H7 (cell line): ENCODE measurements around the gene CTAGE9. TPM values are rescaled to one million over a fixed set of nuclear protein-coding genes. Genes with fewer than 3 reads are reported as not detected.
"Not testable (repeated sequence)": the region's sequence is repeated elsewhere in the genome, so short reads cannot be mapped to it uniquely, and the experiment has no call there.

Experiments
- DNase-seq: peaks from one replicate; pipeline ENCODE4 v3.0.0; 2012
- H3K27me3 ChIP-seq: 2 replicates; pipeline ENCODE4 v1.6.0; 2011; ENCODE audit warnings: mild to moderate bottlenecking, low read length; ENCODE audit not compliant: control insufficient read depth, insufficient read depth
- H3K36me3 ChIP-seq: replicated peaks from 2 replicates; pipeline ENCODE4 v1.5.1; 2011; ENCODE audit warnings: low read length; ENCODE audit not compliant: control insufficient read depth, insufficient read depth
- H3K4me3 ChIP-seq: 2 replicates; pipeline ENCODE4 v1.5.1; 2011; ENCODE audit warnings: low read depth, mild to moderate bottlenecking, control low read depth, low read length, moderate library complexity; ENCODE audit not compliant: insufficient read depth
- total RNA-seq: library from RNA; depleted of rRNA; stranded (reverse); fragments of >200 nt; shearing (Covaris generic); gene quantifications from 2 replicates; pipeline ENCODE4 v1.2.3, GENCODE V29; 2014

CTAGE9 gene
- total RNA-seq, 1 experiment from 2014 or later = not detected

DNA sequence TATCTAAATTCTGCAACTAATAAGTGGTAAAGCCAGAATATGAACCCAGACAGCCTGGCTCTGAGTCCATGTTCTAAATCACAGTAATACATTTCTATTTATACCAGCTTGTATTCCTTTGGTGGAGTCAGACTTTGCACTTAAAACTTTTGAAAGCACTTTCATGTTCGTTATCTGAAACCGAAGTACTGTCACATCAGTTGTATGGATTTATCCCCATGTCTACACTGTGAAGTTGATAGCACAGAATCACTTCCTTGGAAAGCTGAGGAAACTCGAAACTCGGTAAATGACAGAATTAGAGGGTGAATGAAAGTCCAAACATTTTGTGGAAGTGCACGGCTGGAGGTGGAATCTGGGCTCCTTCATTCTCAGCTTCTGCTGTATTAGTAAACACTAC, 28.3 kb upstream of the CTAGE9 start:
- Histone ChIP-seq H3K27me3 (no peaks in the 10 kb centered on the region), H3K36me3 (no peaks in the 10 kb centered on the region), H3K4me3 (no peak overlapping the region)
- no peak for DNase-seq

DNA sequence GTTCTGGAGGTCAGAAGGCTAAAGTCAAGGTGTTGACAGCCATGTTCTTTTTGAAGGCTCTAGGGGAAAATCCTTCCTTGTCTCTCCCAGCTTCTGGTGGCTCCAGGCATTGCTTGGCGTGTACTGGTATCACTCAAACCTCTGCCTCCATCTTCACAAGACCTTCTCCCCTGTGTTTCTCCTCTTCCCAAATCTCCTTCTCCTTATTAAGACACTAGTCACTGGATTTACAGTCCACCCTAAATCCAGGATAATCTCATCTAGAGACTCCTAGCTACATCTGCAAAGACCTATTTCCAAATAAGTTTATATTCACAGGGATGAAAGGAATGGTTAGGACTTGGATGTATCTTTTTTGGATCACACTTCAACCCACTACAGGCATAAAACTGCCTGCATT, 26.0 kb upstream of the CTAGE9 start:
- H3K27me3 ChIP-seq = no peaks in the 10 kb centered on the region
- DNase-seq = no peak
- no peak overlapping the region for H3K4me3 ChIP-seq
- H3K36me3 ChIP-seq = no peaks in the 10 kb centered on the region

DNA sequence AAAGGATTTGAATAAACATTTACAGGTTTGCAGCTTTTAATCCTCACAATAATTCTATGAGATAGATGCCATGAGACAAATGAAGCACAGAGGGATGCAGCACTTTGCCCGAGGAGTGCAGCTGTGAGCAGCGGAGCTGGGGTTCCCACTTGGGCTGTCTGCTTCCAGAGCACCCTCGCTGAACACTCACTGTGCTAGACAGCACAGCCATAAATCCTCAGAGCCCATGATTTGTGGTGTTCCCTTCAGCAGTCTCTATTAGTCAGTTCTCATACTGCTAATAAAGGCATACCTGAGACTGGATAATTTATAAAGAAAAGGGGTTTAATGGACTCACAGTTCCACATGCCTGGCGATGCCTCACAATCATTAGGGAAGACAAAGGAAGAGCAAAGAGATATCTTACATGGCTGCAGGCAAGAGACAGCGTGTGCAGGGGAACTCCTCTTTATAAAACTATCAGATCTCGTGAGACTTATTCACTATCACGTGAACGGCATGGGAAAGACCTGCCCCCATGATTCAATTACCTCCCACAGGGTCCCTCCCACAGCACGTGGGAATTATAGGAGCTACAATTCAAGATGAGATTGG, 25.3 kb upstream of the CTAGE9 start:
- no peak for DNase-seq
- no peaks in the 10 kb centered on the region for H3K27me3 ChIP-seq
- H3K36me3 ChIP-seq = no peaks in the 10 kb centered on the region
- H3K4me3 ChIP-seq = no peak overlapping the region

DNA sequence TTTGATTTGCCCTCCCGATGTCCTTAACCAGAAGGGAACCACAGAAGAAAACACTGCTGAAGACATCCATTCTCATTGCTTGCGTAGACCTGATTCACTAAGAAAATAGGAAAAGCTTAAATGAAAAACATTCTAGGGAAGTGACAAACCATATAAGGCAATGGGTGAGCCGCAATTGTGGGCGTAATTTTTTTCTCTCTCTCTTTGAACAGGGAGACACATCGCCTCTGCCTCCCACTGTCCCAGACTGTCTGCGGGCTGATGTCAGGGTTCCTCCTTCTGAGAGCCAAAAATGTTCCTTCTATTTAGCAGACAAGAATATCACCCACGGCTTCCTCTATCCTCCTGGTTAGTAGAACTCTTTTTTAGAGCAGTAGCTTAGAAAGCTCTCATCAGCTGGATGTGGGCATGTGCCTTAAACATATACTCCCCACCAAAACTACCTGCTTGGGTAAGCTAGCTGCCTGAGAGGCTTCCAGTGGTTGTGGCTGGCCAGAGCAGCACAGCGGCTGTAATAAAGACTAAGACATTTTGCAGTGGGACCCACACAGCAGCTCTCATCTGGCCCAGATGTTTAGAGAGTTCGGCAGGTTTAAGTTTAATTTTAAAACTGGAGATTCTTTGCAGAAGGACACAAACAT, 22.7 kb upstream of the CTAGE9 start:
- Histone ChIP-seq H3K4me3 (no peak overlapping the region), H3K27me3 (no peaks in the 10 kb centered on the region), H3K36me3 (no peaks in the 10 kb centered on the region)
- DNase-seq = no peak

DNA sequence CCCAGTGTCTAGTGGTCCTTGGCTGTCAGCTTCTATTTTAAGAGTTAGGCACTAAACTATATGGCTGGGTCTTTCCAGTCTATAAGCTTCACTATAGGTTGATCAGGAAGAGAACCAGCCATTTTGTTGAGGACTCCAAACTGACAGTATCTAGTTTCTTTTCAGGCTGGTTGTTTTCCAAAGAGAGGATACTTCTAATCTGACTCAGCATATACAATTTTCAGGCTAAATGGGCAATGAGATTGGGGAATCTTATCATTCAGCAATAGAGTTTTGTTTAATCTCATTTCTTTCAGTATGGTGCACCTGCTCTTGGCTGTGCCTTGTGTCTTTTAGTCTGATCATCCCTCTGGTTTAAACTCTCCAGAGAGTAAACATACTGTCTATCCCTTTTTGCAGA, 20.4 kb upstream of the CTAGE9 start:
- Histone ChIP-seq H3K27me3 (no peaks in the 10 kb centered on the region), H3K4me3 (no peak overlapping the region), H3K36me3 (no peaks in the 10 kb centered on the region)
- no peak for DNase-seq

DNA sequence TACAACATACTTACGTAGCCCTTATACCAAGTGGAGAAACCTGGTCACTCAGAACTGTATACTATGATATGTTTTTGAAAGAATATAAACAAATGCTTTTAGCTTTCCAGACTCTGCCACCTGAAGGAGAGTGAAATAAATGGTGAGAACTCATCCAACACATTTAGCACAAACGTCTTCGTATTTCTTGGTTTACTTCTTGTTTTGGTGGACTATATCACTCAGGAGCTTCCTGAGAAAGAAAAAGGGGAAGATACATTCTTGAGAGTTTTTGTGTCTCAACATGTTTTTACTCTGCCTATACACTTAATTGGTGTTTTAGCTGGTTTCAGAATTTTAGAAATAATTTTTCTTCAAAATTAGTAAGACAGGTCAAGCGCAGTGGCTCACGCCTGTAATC, 19.4 kb upstream of the CTAGE9 start:
- Histone ChIP-seq H3K36me3 (no peaks in the 10 kb centered on the region), H3K4me3 (no peak overlapping the region), H3K27me3 (no peaks in the 10 kb centered on the region)
- DNase-seq = no peak

DNA sequence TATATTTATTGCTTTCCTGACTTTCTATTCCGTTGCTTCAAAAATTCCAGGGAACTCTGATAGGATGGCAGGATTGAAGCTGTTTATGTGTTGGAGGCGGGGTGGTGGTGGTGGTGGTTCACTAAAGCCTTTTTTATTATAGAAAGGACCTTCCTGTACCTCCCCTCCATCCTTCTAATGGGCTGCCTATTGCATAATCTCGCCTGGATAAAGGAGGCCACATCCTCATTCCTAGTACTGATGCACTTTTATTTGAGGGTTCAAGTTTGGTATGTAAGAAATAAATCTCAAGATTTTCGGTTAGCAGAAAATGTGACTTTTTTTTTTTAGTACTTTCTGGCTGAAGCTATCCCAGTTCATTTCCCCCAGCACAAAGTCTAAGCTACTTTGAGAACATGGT, 18.7 kb upstream of the CTAGE9 start:
- no peak for DNase-seq
- no peaks in the 10 kb centered on the region for H3K36me3 ChIP-seq
- no peak overlapping the region for H3K4me3 ChIP-seq
- H3K27me3 ChIP-seq = no peaks in the 10 kb centered on the region

DNA sequence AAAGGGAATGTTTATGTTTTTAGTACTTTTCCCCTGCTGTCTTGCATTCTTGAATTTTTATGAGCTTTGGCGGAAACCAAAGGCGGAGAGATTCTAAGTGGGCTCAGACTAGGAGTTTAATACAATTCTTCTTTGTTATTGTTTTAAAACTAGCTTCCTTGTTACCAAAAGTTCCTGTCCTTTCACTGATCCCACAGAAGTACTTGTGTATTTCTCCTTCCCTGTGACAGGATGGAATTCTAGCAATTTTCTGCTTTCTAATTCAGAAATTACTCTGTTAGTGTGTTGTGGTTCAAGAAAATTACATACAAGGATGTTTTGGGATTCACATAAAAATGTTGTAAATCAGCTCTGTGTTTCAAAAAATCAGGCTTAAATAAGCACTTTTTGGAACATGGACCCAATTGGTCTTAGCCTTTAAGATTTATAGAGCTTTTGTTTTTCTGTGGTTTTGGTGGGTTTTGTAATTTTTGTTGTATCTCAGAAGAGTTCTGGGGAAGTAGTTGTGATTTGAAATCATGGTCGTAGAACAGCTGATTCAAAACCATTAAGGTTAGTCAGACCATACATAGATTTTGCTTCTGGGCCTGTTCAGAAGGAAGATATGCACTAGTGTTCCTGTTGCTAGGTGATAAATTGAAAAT, 17.6 kb upstream of the CTAGE9 start:
- Histone ChIP-seq H3K4me3 (no peak overlapping the region), H3K36me3 (no peaks in the 10 kb centered on the region), H3K27me3 (no peaks in the 10 kb centered on the region)
- no peak for DNase-seq

DNA sequence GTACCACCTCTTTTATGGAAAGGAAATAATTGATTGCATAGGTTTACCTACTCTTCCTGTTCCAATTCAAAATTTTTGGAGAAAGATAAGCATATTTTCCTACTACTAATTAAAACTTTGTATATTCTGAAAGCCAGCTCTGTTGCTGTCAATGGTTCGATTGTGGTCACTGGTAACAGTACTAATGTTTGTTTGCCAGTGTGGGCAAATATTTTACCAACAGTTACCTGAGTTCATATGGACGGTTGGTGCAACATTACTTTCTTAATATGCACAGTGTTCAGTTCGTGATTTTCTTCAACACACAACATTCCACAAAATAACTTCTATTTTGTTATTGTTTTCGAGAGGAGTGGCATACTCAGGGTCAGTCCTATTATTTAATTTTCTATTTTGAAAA, 17.1 kb upstream of the CTAGE9 start:
- Histone ChIP-seq H3K27me3 (no peaks in the 10 kb centered on the region), H3K36me3 (no peaks in the 10 kb centered on the region), H3K4me3 (no peak overlapping the region)
- DNase-seq = no peak

DNA sequence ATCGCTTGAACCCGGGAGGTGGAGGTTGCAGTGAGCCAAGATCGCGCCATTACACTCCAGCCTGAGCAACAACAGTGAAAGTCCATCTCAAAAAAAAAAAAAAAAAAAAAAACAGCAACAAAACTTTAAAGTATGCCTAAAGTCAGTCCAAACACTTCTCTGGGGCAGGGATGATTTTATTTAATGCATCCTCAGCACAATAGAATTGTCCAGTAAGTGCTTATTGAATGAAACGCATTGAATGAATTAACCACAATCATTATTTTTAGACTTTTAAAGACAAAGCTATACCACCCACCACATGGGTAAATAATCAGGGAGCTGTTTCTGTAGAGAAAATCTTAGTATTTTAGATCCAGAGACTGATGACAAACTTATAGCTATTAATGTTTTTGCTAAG, 16.6 kb upstream of the CTAGE9 start:
- no peak for DNase-seq
- Histone ChIP-seq H3K4me3 (no peak overlapping the region), H3K36me3 (no peaks in the 10 kb centered on the region), H3K27me3 (no peaks in the 10 kb centered on the region)

DNA sequence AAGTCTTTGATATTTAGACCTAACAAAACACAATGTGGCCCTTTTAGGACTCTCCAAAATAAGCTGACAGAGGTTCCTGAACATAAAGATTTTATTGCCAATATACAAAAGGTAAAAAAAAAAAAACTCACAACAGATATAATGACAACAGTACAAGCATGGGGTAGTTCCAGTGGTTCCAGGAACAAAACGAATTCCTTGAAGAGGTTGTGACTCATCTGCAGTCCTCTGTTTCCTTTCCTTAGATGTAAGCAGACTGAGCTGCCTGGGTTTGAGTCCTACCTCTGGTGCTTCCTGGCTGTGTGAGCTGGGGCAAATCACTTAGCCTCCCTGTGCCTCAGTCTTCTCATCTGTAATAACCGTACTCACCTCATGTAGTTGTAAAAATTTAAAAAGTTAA, 13.3 kb upstream of the CTAGE9 start:
- Histone ChIP-seq H3K4me3 (no peak overlapping the region), H3K27me3 (no peaks in the 10 kb centered on the region), H3K36me3 (no peaks in the 10 kb centered on the region)
- no peak for DNase-seq

DNA sequence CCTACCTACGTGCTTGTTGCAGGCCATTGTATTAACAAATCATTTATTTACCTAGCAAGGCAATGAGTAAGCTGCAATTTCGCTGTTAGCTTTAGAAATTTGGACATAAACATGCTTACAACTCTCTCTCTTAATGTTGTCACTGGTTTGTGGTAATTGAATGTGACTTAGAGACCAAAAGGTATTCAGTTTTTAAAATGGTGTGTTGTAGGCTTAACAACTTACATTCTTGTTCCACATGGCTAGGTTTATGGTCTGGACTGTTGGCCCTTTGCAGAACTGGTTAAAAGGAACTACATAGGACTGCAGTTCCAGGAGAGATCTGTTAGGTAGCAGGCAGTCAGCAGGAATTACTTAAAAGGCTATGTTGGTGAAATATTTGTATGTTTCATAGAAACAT, 10.3 kb upstream of the CTAGE9 start:
- DNase-seq = no peak
- Histone ChIP-seq H3K36me3 (no peaks in the 10 kb centered on the region), H3K4me3 (no peak overlapping the region), H3K27me3 (no peaks in the 10 kb centered on the region)

DNA sequence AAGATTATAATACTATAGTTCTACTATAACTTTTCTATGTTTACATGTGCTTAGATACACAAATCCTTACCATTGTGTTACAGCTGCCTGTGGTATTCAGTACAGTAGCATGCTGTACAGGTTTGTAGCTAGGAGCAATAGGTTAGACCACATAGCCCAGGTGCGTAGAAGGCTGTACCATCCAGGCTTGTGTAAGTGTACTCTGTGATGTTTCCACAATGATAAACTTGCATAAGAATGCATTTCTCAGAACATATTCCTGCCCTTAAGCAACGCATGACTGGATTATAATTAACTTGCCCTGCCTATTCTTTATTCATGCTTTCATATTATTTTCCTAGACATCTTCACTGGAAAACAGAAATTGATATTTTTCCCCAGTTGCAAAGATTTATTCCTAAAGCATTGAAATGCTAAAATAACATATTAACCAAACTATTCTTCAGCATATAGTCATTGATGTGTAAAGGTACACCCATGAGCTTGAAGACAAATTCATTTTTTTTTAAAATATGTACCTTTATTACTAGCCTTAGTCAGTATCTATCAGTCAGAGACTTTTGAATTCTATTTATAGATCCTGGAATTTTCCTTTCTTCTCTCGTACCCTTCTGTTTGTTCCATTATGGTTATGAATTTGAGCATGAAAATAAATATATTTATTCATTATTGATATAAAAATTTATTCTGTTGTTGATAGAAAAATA, 7.2 kb upstream of the CTAGE9 start:
- Histone ChIP-seq H3K36me3 (no peaks in the 10 kb centered on the region), H3K4me3 (no peak overlapping the region), H3K27me3 (no peaks in the 10 kb centered on the region)
- no peak for DNase-seq

DNA sequence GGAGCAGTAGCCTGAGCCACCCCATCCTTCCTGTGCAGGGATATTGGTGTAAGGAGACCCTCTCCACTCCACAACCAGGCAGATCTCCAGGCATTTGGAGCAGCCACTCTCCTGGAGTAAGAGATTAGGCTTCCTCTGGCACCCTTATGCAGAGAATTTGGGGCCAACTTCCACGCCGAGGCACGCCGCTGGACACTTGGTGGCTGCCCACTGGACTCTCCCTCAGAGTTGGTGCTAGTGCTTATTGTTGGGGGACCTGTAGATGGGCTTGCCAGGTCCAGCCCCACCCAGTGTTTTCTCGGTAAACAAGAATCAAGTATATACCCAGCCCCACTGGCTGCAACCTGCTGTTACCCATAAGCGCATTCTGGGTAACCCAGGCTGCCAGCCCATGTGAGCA, 4.8 kb upstream of the CTAGE9 start:
- H3K36me3 ChIP-seq, H3K4me3 ChIP-seq, DNase-seq, H3K27me3 ChIP-seq: not testable (repeated sequence)

DNA sequence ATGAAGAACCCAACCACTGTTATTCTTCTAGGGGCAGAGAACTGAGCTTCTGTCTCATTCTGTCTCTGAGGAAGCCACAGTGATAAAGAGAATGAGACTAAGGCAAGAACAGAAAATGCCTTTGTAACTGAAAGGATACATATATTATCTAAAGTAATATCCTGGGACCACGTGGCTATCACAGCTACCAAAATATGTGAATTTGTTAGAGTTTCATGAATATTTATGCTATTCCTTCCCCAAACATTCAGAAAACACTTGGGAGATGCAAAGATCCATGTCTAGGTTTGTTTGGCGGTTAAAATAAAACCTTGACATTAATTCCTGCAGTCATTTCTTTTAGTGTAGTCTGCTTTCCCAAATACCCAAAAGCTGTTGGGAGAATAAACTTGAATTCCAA, 6.9 kb downstream of the CTAGE9 start:
- not testable (repeated sequence) for H3K4me3 ChIP-seq, DNase-seq, H3K36me3 ChIP-seq, H3K27me3 ChIP-seq
